Fibroblast of skin of abdomen (primary cell): ENCODE results near the gene LSAMP.
"Not testable (repeated sequence)": the region's sequence is repeated elsewhere in the genome, so short reads cannot be mapped to it uniquely, and the experiment has no call there.

Source experiments
- DNase-seq: peaks from one replicate; pipeline ENCODE4 v3.0.0-alpha.2; 2013

LSAMP gene

DNA sequence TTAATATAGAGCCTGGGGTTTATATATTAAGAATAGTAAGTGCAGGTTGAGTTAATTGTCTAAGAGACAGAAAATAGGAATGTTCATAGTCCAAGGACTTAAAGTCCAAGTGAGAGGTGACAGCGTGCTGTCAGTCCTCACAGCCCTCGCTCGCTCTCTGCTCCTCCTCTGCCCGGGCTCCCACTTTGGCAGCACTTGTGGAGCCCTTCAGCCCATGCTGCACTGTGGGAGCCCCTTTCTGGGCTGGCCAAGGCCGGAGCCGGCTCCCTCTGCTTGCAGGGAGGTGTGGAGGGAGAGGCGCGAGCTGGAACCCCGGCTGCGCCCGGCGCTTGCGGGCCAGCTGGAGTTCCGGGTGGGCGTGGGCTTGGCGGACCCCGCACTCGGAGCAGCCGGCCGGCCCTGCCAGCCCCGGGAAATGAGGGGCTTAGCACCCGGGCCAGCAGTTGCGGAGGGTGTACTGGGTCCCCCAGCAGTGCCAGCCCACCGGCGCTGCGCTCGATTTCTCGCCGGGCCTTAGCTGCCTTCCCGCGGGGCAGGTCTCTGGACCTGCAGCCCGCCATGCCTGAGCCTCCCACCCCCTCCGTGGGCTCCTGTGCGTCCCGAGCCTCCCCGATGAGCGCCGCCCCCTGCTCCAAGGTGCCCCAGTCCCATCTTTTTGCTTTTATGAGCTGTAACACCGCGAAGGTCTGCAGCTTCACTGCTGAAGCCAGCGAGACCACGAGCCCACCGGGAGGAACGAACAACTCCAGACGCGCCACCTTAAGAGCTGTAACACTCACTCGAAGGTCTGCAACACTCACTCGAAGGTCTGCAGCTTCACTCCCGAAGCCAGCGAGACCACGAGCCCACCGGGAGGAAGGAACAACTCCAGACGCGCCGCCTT is 653.8 kb downstream of the LSAMP start:
- DNase-seq: not testable (repeated sequence)

DNA sequence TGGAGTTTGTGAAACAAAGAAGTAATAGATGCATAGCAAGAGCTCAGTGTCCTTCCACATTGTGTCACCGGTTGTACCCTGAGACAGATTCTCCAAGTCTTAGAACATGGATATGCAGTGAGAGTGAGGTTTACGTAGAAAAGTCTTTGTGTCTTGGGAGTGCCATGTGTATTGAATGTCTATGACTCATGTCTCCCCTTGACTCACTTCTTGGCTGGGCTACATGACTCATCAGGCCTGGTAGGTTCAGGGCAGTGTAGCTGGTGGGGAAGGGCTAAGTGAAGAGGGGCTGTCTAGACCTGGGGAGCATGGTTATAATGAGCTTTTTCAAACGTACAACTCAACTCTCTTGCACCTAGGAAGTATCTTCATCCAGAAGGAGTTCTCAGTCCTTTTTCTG is 654.5 kb downstream of the LSAMP start:
- peak; percentile 97 for DNase-seq

DNA sequence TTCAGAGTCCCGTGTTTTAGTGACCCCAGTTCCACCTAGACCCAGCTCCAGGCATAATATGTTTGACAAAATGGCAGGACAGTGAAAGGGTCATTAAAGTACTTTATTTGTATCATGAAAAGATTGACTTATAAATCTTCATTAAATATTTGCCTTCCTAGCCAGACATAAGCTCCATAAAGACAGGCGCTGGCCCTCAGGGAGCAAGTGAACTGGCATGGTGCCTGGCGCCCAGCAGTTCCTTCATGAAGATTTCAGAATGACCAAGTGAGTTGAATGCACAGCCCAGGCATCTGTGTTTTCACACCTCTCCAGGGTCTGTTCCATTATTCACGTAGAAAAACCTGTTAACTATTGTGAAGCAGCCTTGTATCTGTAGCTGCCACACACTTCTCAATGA is 655.8 kb downstream of the LSAMP start:
- no peak for DNase-seq

DNA sequence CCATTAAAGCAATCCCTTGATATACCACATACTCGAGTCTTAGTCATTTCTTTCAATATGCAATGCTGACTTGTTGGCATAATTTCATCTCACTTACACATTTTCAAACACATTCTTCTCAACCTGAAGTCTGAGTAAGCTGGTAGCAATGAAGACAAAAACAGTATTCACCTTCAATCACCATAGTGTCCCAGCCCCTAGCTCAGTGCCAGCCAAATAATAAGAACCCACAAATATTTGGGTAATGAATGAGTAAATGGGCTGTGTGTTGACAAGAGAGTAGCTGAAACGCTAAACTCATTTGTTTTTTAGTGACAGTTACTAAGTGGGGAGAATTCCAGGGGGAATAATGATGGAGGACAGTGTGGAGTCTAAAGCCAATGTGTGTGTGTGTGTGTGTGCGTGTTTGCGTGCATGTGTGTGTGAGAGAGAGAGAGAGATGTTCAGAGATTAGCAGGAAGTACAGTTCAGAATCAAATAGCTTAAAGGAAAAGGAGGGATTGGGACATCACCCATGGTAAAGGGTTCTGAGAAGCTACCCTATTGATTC is 656.3 kb downstream of the LSAMP start:
- DNase-seq: peak; percentile 99

DNA sequence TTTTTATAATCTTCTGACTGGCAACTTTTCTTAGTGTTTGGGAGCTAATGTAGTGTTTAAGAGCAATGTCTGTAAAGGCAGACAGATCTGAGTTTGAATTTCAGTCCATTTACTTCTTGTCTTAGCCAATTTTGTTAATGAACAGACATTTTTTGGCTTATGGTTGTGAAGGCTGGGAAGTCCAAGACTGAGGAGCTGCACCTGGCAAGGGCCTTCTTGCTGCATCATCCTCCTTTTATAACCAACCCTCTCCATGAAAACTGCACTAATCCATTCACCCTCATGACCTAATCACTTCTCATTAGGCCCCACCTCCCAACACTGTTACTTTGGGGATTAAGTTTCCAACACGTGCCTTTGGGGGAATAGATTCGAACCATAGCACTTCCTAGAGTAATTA is 657.5 kb downstream of the LSAMP start:
- DNase-seq: no peak

DNA sequence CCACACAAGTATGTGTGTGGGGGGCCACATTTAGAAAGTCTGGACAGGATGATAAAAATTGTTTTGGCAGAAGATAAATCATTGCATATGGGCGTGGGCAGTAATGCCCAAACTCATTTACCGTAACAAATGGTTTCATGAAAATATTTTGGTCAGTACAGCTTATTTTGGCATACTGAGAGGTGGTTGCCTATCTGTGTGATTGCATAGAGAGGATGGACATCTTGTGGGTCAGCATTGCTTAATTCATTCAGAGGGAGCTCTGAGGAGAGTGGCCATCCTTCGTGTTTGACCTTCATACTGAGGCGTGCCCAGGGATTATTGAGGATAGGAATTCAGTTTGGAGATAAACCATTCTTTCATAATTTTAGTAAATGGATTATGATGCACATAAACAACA is 659.5 kb downstream of the LSAMP start:
- no peak for DNase-seq

DNA sequence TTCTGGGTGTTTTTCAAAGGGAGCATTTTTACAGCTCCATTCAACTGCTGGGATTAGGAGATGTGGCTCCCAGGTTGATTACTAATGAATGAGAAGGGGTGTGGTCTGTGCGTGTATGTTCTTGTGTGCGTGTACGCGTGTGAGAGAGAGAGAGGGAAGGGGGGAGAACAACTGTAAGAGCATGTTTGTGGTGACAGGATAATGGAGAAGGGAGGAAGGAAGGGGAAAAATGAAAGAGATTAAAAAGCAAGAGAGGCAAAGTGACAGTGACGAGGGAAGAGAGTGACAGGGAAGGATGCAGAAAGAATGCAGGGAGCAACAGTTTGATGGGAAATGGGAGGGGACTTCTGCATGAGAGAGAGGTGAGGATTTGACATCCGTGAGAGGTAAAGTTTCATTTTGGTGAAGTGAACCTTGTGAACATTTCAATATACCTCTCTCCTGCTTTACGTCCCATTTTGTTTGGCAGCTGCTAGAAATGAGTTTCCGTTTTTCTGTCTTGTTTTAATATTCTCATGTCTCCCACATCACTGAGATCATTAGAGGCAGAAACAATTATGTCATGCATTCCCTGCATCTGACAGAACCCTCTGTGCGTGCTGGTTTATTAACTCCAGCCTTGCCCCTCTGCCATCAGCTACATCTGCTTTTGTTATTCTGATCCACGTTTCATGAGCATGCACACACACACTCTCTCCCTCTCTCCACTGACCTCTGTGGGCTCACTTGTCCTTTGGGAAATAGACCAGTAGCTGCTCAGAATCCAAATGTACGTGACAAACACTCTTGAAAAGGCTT is 660.3 kb downstream of the LSAMP start:
- peak; percentile 86 for DNase-seq

DNA sequence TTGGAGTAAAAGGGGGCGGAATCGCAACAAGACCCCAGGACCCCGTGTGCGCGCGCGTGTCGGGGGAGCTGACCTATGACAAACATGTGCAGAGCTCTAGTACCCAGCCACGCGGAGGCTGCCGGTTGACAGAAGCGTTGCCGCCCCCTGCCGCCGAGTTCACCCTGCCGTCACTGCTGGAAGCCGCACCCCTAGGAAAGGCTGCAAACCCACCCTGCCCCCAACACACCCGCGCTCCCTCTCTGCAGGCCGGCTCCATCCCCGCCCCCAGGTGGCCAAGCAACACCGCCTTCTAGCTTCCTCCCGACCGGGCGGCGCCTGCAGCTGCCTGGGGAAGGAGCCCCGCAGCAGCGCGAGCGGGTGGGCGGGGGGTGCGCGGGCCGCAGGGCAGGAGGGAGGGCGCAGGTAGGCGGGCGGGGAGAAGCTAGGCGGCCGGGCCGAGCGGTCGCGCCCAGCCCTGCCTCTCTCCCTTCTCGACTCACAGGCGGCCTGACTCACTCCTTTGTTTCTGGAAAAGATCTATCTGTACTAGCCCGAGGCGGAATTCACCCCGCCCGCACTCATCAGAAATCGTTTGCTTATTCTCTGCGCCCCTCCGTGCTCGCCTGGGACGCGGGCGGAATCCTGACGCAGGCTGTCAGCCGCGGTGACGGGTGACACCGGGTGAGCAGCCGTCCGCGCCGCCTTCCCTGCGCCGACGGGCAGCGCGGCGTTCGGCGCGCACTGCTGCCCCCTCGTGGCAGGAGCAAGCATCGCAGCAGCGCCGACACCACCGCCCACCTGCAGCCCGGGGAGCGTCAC is 661.1 kb downstream of the LSAMP start:
- DNase-seq: peak; percentile 94

DNA sequence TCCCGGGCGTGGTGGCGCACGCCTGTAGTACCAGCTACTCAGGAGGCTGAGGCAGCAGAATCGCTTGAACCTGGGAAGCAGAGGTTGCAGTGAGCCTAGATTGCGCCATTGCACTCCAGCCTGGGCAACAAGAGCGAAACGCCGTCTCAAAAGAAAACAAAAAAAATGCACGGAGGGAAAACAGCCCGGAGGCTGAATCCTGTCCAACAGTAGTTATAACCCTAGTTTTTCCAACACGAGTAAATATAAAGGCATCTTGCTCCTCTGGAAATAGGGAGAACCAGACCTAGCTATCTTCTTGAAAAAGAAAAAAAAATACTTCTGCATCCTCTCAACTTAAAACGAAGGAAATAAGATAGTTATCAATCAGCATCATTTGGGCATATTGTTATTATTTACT is 661.9 kb downstream of the LSAMP start:
- not testable (repeated sequence) for DNase-seq

DNA sequence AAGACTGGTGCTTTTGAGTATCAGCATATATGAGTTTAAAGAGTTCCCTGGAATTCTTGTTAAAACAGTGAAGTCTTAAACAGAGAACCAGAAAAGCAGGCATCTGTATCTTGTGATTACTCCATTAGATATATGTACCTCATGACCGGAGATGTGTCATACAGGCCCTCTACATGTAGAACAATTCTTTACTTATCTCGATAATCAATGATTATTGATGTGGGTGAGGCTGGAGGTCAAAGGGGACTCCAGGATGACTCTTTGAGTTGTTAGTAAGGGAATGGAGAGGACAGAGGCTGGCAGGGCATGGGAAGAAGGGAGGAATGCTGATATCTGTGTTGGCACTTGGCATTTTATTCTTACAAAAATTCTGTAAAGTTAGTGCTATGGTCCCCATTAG is 666.3 kb downstream of the LSAMP start:
- no peak for DNase-seq

DNA sequence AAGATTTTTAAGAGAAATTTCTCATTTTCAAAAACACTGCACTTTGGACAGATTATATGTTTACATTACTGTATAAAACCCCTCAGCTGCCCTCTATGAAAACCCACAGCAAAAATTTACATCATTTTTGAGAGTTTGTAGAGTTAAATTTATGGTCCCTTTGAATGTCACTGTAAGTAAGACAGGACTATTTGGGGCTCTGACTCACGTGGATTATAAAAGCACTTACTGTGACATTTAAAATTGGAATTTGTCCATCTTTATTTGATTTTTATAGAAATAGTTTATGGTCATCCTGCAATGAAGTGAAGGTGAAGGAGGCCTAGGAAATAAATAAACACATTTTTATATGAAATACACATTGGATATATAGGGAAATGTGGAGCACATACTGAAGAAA is 672.3 kb downstream of the LSAMP start:
- no peak for DNase-seq

DNA sequence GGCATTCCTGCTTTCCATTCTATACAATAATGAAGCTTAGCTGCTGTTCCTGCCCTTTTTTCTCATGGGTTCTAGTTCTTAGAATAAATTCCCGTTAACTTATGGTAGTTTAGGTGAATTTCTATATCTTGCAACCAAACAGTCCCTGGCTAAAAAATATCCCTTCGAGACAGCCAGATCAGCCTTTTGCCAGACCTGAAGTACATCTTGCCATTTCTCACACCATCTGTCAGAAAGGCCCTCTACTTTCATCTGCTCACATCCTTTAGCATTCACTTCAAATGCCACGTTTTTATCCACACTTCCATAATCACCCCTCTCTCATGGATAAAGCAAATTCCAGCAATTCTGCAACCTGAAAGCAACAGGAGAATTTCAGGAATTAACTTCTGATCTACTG is 676.6 kb downstream of the LSAMP start:
- DNase-seq: no peak

DNA sequence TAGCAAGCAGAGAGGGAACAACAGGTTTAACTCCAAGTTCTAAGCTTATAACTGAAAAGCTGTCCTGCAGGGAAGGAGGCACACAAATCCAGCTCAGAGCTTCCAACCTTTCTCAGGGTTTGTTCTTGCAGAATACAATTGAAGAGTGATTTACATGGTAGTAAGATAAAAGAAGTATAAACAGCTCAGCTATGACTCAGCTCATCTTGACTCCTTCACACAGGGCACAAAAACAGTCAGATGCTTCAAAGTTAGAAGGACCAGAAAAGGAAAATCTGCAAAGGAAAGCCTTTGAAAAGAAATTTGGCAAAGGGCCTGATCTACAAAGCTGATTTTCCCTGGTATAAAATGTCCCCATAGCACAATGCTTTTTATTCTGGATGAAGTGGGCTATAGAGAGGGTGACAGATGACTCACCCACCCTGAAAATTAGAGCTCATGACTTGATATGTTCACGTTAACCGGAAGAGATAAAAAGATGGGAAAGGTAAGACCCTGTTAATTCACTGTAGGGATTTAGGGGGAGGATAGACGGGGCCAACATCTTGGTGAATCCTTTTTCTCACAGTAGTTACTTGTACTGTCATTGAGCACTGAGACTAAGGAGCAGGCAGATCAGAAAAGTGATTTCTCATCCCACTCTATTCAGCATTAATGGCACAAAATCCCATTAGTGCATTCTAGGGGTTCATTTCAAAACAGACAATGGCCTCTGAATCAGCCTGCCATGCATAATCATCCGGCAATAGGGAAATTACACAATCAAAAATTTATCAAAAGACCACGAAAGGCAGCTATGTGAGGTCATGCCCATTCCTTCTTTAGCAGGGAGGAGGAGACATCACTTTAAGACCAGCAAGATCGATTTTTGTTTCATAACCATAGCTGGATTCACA is 678.5 kb downstream of the LSAMP start:
- peak; percentile 54 for DNase-seq

DNA sequence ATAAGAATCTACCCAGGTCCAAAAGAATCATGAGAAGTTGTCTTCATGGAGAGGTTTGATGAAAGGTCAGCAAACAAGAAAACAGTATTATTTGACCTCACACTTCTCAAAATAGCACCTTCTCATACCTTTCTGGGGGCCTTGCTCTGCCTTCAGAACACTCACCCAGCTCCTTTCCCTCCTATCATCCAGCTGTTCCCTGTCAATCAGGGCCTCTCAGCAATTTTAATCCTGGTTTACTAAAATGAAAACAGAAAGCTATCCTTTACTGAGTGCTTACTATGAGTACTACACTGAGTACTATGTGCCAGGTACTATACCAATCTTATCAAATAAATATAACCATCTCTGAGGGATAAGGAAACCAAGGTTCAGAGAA is 683.4 kb downstream of the LSAMP start:
- DNase-seq: no peak

DNA sequence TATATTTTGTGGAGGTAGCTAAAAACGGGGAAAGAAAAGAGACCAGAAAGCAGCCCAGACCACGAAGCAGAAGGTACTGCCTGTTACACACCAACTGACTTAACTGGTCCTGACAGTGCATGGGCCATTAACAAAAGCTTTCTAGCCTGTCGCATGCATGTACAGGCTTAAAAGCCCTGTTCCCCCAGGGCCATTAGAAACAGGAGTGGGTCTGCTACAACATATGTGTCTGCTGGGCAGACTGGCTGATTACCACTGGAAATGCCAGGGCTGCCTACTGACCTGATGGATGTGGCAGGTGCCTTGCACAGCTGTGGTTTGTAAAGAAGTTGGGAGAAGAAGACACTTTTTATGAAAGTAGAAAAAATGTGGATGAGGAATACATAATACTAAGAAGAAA is 684.6 kb downstream of the LSAMP start:
- DNase-seq: no peak

DNA sequence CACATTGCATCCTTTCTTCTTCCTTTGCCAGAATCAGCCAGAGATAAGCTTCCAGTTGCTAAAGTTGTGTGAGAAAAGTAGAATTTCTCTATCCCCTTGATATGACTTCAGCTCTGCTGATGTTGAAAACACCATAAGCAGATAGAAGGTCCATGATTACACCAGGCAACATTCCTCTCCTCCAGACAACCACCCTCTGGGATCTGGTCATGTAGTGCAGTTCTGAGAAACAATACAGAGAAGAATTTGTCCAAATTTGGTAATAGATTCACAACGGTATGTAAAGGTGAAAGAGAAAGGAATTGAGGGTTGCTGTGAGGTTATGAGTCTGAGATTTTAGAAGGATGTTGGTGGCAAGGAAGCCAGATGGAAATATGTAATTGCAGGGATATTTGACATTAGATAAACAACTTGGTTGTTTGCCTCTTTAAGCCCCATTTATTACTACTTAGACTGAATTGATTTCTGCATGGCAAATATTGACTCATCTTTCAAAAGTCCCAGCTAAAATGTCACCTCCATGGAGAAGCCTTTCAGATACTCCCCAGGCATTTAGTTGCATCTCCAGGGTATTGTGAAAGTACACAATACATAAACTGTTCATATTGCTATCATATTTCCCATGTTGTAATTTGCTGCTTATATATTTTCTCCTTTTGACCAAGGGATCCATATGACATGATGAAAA is 687.1 kb downstream of the LSAMP start:
- peak; percentile 33 for DNase-seq

DNA sequence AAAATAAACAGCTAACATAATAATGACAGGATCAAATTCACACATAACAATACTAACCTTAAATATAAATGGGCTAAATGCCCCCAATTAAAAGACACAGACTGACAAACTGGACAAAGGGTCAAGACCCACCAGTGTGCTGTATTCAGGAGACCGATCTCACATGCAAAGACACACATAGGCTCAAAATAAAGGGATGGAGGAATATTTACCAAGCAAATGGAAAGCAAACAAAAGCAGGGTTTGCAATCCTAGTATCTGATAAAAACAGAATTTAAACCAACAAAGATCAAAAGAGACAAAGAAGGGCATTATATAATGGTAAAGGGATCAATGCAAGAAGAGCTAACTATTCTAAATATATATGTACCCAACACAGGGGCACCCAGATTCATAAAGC is 692.3 kb downstream of the LSAMP start:
- DNase-seq: not testable (repeated sequence)
